Osteoblast (primary cell): Measurements from ENCODE around the gene OR2Z1. TPM values are rescaled to one million over a fixed set of nuclear protein-coding genes. Genes with fewer than 3 reads are reported as not detected.
"Not testable (repeated sequence)": the region's sequence is repeated elsewhere in the genome, so short reads cannot be mapped to it uniquely, and the experiment has no call there.

ENCODE experiments used
- DNase-seq: peaks from one replicate; pipeline ENCODE4 v3.0.0; 2011; ENCODE audit warnings: low spot score, mixed read lengths; ENCODE audit not compliant: insufficient read length; ENCODE audit errors: missing footprints
- H2AFZ ChIP-seq: 2 replicates; pipeline ENCODE4 v1.6.0; 2011; ENCODE audit warnings: mild to moderate bottlenecking, low read length
- H3K27ac ChIP-seq: 2 replicates; pipeline ENCODE4 v1.5.1; 2011; ENCODE audit warnings: mild to moderate bottlenecking, low read depth, low read length, moderate library complexity
- H3K27me3 ChIP-seq: 2 replicates; pipeline ENCODE4 v1.6.0; 2012; ENCODE audit warnings: mild to moderate bottlenecking, control low read depth, inconsistent platforms, low read length, moderate library complexity; ENCODE audit not compliant: insufficient read depth
- H3K36me3 ChIP-seq: 2 replicates; pipeline ENCODE4 v1.5.1; 2011; ENCODE audit warnings: mild to moderate bottlenecking, low read length, control low read depth, moderate library complexity; ENCODE audit not compliant: insufficient read depth
- H3K4me1 ChIP-seq: 2 replicates; pipeline ENCODE4 v1.5.1; 2011; ENCODE audit warnings: mild to moderate bottlenecking, low read length, control low read depth, moderate library complexity; ENCODE audit not compliant: insufficient read depth
- H3K4me2 ChIP-seq: 2 replicates; pipeline ENCODE4 v1.6.0; 2011; ENCODE audit warnings: mild to moderate bottlenecking, low read length; ENCODE audit not compliant: insufficient read depth
- H3K4me3 ChIP-seq: fragments of 200-600 bp; sonication (generic); 3 replicates; pipeline ENCODE4 v1.5.1; 2012; ENCODE audit warnings: mild to moderate bottlenecking, low read length, inconsistent platforms; ENCODE audit not compliant: insufficient read depth
- H3K79me2 ChIP-seq: 2 replicates; pipeline ENCODE4 v1.6.0; 2012; ENCODE audit warnings: mild to moderate bottlenecking, low read length, control low read depth, inconsistent platforms; ENCODE audit not compliant: insufficient read depth
- H3K9me3 ChIP-seq: 2 replicates; pipeline ENCODE4 v1.5.1; 2011; ENCODE audit warnings: low read depth, low read length, control low read depth
- H4K20me1 ChIP-seq: 2 replicates; pipeline ENCODE4 v1.6.0; 2012; ENCODE audit warnings: mild to moderate bottlenecking, low read length, control low read depth; ENCODE audit not compliant: insufficient read depth
- small RNA-seq: library from RNA; depleted of rRNA; stranded (forward); fragments of <200 nt; gene quantifications from one replicate; pipeline ENCODE3, GENCODE V24; 2012
- total RNA-seq: library from RNA; depleted of rRNA; stranded (reverse); fragments of >200 nt; gene quantifications from 2 replicates; pipeline ENCODE4 v1.2.3, GENCODE V29; 2012

OR2Z1 gene
- total RNA-seq, 1 donor = not detected

- not testable (repeated sequence) for H3K36me3 ChIP-seq, H3K4me1 ChIP-seq, H3K9me3 ChIP-seq, H3K27me3 ChIP-seq, DNase-seq, H2AFZ ChIP-seq, H3K4me3 ChIP-seq, H3K27ac ChIP-seq, H4K20me1 ChIP-seq, H3K4me2 ChIP-seq, H3K79me2 ChIP-seq
Observed at GRCh38 chr19:8769265-8769664, 47.8 kb downstream of the OR2Z1 start.

GRCh38 chr19:8773587-8773986 is 52.2 kb downstream of the OR2Z1 start:
- H3K79me2 ChIP-seq, H3K9me3 ChIP-seq, DNase-seq, H3K4me1 ChIP-seq, H3K27ac ChIP-seq, H2AFZ ChIP-seq, H4K20me1 ChIP-seq, H3K4me2 ChIP-seq, H3K36me3 ChIP-seq, H3K27me3 ChIP-seq, H3K4me3 ChIP-seq: not testable (repeated sequence)

Small RNAs within 50 kb of the gene (small RNA-seq; reads per million reads assigned to genes)
- gene AC012616.1 = not detected

Other genes with a start within 250 kb of the OR2Z1 start
- under 0.01 TPM in 1 of 2 replicates, not detected in the other for gene PRAM1, start 219.0 kb upstream of the OR2Z1 start, total RNA-seq
- 2.9 and 6.9 TPM in 2 replicates for gene ZNF414, start 207.5 kb upstream of the OR2Z1 start, total RNA-seq
- under 0.01 and 0.72 TPM in 2 replicates for gene MYO1F, start 144.2 kb upstream of the OR2Z1 start, total RNA-seq
- 49.6 and 56.3 TPM in 2 replicates for gene ADAMTS10, start 110.9 kb upstream of the OR2Z1 start, total RNA-seq
- not detected in 2 replicates for gene NFILZ, start 91.0 kb upstream of the OR2Z1 start, total RNA-seq
- gene ACTL9, start 22.8 kb upstream of the OR2Z1 start, total RNA-seq = not detected in 2 replicates
- gene ZNF558, start 110.7 kb downstream of the OR2Z1 start, total RNA-seq = 23.6 and 24.6 TPM in 2 replicates
- gene MBD3L1, start 110.7 kb downstream of the OR2Z1 start, total RNA-seq = not detected in 2 replicates